ENCODE results near the gene HPS6.

DNA sequence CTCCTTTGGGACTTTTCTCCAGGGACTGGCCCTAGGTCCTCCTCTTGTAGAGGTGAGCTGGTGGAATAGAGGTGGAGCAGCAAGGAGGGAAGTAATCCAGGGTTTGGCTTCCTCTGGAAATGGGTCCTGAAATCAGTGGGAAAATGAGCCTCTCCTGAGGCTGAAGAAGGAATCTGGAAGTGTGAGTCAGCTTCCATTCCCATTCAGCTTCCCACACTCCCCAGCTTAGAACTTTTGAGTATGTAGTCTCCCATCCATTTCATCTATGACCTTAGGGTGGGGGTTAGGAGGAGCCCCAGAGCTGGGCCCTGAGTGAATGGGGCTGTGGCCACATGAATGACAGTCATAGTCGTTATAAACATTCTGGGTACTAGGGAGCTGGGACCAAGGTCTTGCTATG lies 37.3 kb downstream of the HPS6 start:
- no peak for TF ChIP-seq EZH2 (IDR thresholded peaks at IDR 0.05; ENCODE audit: insufficient read depth, poor library complexity, severe bottlenecking)
- TF ChIP-seq EZH2phosphoT487 (IDR thresholded peaks at IDR 0.05; ENCODE audit: insufficient read depth, low read depth) = no peak

Measured in GM23248 (cell line).